ENCODE results near the gene TRPM2. TPM values are rescaled to one million over a fixed set of nuclear protein-coding genes. Genes with fewer than 3 reads are reported as not detected.

The TRPM2 gene
- total RNA-seq, 4 donors from 2014 or later = 0.40 to 6.9 (median 2.5) TPM

DNA sequence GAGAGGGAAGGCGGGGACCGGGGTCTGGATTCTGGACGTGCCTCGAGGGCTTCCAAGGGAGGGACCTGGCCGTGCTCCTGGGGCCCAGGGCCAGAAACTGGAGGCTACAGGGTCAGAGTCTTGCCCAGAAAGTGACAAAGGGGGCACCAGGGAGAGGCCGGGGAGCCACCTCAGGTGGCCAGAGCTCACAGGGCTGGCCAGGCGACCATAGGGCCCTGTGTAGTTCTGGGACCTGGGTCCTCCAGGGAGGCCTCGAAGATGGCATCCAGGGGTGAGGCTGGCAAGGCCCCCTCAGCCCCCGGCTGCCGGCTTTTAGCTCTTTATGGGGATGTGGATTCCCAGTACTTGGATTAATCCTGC is 87.6 kb downstream of the TRPM2 start:
- Histone ChIP-seq H3K9me3 (no peaks in the 10 kb centered on the region), H3K4me1 (peaks cover 0 to 11% (median 0%) of the 10 kb centered on the region in 3 donors), H3K27me3 (peaks cover 0 to 49% (median 0%) of the 10 kb centered on the region in 4 donors), H3K36me3 (no peaks in the 10 kb centered on the region), H3K4me3 (no peak overlapping the region), H3K27ac (no peak overlapping the region)
- WGBS, 2 donors = 72 to 81% methylated on average over 3 of the region's 10 CpGs
- DNase-seq = no peak
- intact Hi-C loops (cut with DNase I) = no loop called here
- no peak for TF ChIP-seq POLR2A (IDR thresholded peaks at IDR 0.05)
- TF ChIP-seq, protein P1, sequence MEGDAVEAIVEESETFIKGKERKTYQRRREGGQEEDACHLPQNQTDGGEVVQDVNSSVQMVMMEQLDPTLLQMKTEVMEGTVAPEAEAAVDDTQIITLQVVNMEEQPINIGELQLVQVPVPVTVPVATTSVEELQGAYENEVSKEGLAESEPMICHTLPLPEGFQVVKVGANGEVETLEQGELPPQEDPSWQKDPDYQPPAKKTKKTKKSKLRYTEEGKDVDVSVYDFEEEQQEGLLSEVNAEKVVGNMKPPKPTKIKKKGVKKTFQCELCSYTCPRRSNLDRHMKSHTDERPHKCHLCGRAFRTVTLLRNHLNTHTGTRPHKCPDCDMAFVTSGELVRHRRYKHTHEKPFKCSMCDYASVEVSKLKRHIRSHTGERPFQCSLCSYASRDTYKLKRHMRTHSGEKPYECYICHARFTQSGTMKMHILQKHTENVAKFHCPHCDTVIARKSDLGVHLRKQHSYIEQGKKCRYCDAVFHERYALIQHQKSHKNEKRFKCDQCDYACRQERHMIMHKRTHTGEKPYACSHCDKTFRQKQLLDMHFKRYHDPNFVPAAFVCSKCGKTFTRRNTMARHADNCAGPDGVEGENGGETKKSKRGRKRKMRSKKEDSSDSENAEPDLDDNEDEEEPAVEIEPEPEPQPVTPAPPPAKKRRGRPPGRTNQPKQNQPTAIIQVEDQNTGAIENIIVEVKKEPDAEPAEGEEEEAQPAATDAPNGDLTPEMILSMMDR (IDR thresholded peaks at IDR 0.05) = no peak

DNA sequence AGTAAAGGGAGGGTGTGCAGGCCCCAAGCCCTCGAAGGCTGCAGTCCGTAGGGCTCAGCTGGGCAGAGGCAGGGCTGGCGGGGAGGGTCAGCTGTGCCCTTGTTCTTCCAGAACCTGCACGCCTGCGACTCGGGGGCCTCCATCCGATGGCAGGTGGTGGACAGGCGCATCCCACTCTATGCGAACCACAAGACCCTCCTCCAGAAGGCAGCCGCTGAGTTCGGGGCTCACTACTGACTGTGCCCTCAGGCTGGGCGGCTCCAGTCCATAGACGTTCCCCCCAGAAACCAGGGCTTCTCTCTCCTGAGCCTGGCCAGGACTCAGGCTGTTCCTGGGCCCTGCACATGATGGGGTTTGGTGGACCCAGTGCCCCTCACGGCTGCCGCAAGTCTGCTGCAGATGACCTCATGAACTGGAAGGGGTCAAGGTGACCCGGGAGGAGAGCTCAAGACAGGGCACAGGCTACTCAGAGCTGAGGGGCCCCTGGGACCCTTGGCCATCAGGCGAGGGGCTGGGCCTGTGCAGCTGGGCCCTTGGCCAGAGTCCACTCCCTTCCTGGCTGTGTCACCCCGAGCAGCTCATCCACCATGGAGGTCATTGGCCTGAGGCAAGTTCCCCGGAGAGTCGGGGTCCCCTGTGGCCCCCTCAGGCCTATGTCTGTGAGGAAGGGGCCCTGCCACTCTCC is 88.3 kb downstream of the TRPM2 start:
- intact Hi-C loops (cut with DNase I) = no loop called here
- H3K27me3 ChIP-seq = peaks cover 0 to 55% (median 0%) of the 10 kb centered on the region in 4 donors
- H3K9me3 ChIP-seq = no peaks in the 10 kb centered on the region
- H3K4me3 ChIP-seq = no peak overlapping the region
- peaks cover 0 to 11% (median 0%) of the 10 kb centered on the region in 3 donors for H3K4me1 ChIP-seq
- no peak for DNase-seq
- WGBS, 2 donors = 33% methylated on average over 1 of the region's 20 CpGs; no CpG with 5 or more reads in 1 of the 2 donors
- H3K27ac ChIP-seq = no peak overlapping the region
- TF ChIP-seq POLR2A (IDR thresholded peaks at IDR 0.05) = no peak
- TF ChIP-seq, protein P1 (IDR thresholded peaks at IDR 0.05) = no peak
- no peaks in the 10 kb centered on the region for H3K36me3 ChIP-seq

DNA sequence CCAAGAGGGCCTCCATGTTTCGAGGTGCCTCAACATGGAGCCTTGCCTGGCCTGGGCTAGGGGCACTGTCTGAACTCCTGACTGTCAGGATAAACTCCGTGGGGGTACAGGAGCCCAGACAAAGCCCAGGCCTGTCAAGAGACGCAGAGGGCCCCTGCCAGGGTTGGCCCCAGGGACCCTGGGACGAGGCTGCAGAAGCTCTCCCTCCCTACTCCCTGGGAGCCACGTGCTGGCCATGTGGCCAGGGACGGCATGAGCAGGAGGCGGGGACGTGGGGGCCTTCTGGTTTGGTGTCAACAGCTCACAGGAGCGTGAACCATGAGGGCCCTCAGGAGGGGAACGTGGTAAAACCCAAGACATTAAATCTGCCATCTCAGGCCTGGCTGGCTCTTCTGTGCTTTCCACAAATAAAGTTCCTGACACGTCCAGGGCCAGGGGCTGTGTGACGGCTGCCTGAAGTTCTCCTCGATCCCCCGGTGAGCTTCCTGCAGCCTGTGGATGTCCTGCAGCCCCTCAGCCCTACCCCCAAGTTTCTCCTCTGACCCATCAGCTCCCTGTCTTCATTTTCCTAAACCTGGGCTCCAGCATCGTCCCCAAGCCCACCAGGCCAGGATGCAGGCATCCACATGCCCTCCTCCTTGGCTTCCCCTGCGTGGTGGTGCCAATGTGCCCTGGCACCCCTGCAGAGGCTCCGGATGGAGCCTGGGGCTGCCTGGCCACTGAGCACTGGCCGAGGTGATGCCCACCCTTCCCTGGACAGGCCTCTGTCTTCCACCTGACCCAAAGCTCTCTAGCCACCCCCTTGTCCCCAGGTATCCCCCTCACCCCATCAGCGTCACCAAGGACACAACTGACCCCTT is 89.1 kb downstream of the TRPM2 start:
- H3K27me3 ChIP-seq = peaks cover 0 to 50% (median 0%) of the 10 kb centered on the region in 4 donors
- no peak overlapping the region for H3K27ac ChIP-seq
- WGBS, 2 donors = 70 to 82% methylated on average over 12 to 17 of the region's 19 CpGs
- intact Hi-C loops (cut with DNase I) = no loop called here
- no peak overlapping the region for H3K4me3 ChIP-seq
- TF ChIP-seq POLR2A (IDR thresholded peaks at IDR 0.05) = no peak
- TF ChIP-seq, protein P1 (IDR thresholded peaks at IDR 0.05) = no peak
- no peaks in the 10 kb centered on the region for H3K36me3 ChIP-seq
- no peaks in the 10 kb centered on the region for H3K9me3 ChIP-seq
- peaks cover 0 to 11% (median 0%) of the 10 kb centered on the region in 3 donors for H3K4me1 ChIP-seq
- no peak for DNase-seq

DNA sequence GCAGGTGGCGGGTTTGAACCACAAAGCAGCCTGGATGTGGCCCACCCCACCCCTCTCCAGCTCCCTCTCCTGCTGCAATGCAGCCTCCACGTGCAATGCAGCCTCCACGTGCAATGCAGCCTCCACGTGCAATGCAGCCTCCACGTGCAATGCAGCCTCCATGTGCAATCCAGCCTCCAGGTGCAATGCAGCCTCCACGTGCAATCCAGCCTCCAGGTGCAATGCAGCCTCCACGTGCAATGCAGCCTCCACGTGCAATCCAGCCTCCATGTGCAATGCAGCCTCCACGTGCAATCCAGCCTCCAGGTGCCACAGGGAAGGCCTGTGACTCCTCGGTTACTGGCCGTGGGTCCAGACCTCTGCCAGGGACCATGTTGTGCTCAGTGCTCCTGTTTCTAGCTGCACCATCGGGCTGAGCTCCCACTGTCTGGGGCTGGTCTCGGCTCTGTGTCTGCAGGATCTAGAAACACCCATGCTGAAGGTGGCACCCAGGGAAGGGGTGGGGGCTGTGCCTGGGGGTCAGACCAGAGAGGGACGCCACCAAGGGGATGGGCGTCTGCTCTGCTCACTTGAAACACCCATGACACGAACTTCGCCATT is 90.0 kb downstream of the TRPM2 start:
- Histone ChIP-seq H3K4me3 (no peak overlapping the region), H3K4me1 (peaks cover 0 to 7% (median 0%) of the 10 kb centered on the region in 3 donors), H3K9me3 (no peaks in the 10 kb centered on the region), H3K27me3 (peaks cover 0 to 54% (median 0%) of the 10 kb centered on the region in 4 donors), H3K36me3 (no peaks in the 10 kb centered on the region), H3K27ac (no peak overlapping the region)
- DNase-seq = no peak
- intact Hi-C loops (cut with DNase I) = no loop called here
- no peak for TF ChIP-seq POLR2A (IDR thresholded peaks at IDR 0.05)
- TF ChIP-seq, protein P1 (IDR thresholded peaks at IDR 0.05) = no peak
- 50 to 58% methylated on average over 2 to 9 of the region's 17 CpGs for WGBS, 2 donors

All from esophagus squamous epithelium (tissue), 5 donors.